Measurements from ENCODE around the gene SKIC2.

GRCh38 chr6:31966997-31967925 is 8.3 kb downstream of the SKIC2 start:
- no peak for TF ChIP-seq CTCF (IDR thresholded peaks at IDR 0.05)
- no peak for TF ChIP-seq POLR2A (IDR thresholded peaks at IDR 0.05)
- no peak for TF ChIP-seq EP300 (IDR thresholded peaks at IDR 0.05; ENCODE audit: low read depth)
- no peak for TF ChIP-seq POLR2AphosphoS5 (IDR thresholded peaks at IDR 0.05)

All from transverse colon (tissue), 4 donors.